HepG2 (cell line): ENCODE results near the gene ZDHHC19. TPM values are rescaled to one million over a fixed set of nuclear protein-coding genes. Genes with fewer than 3 reads are reported as not detected.
A peak's percentile ranks its signal among the peaks of the same experiment; 100 is the strongest.

Experiments used
- AGO2 ChIP-seq: fragments of 200-400 bp; formaldehyde crosslinking; optimal IDR thresholded peaks from 2 replicates; pipeline ENCODE3; 2017; ENCODE audit warnings: mild to moderate bottlenecking, low read depth, low read length, moderate library complexity
- ATF1 ChIP-seq: IDR thresholded peaks from 2 replicates; pipeline ENCODE4 v1.6.1; 2016; ENCODE audit warnings: mild to moderate bottlenecking, control low read depth
- ATF2 ChIP-seq: sonication (generic); formaldehyde crosslinking; IDR thresholded peaks from 2 replicates; pipeline ENCODE4 v1.4.0; 2020; ENCODE audit warnings: missing genetic modification reagents
- ATM ChIP-seq: fragments of 450-650 bp; IDR thresholded peaks from 2 replicates; pipeline ENCODE4 v1.7.1; 2017; ENCODE audit warnings: mild to moderate bottlenecking, borderline replicate concordance
- BHLHE40 ChIP-seq: IDR thresholded peaks from 2 replicates; pipeline ENCODE4 v1.6.1; 2011; ENCODE audit warnings: low read length, improper control_type of control experiment
- DRAP1 ChIP-seq: IDR thresholded peaks from 2 replicates; pipeline ENCODE4 v1.6.1; 2016; ENCODE audit warnings: missing genetic modification reagents, missing compliant biosample characterization
- ESRRA ChIP-seq: sonication (generic); formaldehyde crosslinking; IDR thresholded peaks from 2 replicates; pipeline ENCODE4 v1.5.1; 2020; ENCODE audit warnings: mild to moderate bottlenecking, low read depth, missing genetic modification reagents
- ETS1 ChIP-seq: sonication (generic); formaldehyde crosslinking; IDR thresholded peaks from 2 replicates; pipeline ENCODE4 v1.4.0; 2020; ENCODE audit warnings: missing genetic modification reagents
- GZF1 ChIP-seq: sonication (generic); formaldehyde crosslinking; IDR thresholded peaks from 2 replicates; pipeline ENCODE4 v1.5.1; 2020; ENCODE audit warnings: mild to moderate bottlenecking, missing genetic modification reagents
- IRX3 ChIP-seq: sonication (generic); formaldehyde crosslinking; IDR thresholded peaks from 2 replicates; pipeline ENCODE4 v1.8.1; 2023; ENCODE audit warnings: mild to moderate bottlenecking, low read depth, missing genetic modification reagents, borderline replicate concordance
- KLF9 ChIP-seq: IDR thresholded peaks from 2 replicates; pipeline ENCODE4 v1.6.1; 2016; ENCODE audit warnings: low read depth
- MAFK ChIP-seq, 2 experiments: IDR thresholded peaks in 1 of 2; conservative IDR thresholded peaks in 1 of 2; 2 replicates each; pipeline ENCODE4 v1.6.1; 2011; ENCODE audit warnings: improper control_type of control experiment in 2 of 2, low read length in 2 of 2
- MIER2 ChIP-seq: IDR thresholded peaks from 2 replicates; pipeline ENCODE4 v1.6.1; 2016; ENCODE audit warnings: missing biosample characterization, missing genetic modification reagents
- NCOA1 ChIP-seq: sonication (generic); formaldehyde crosslinking; IDR thresholded peaks from 2 replicates; pipeline ENCODE4 v1.9.0; 2021; ENCODE audit warnings: missing genetic modification reagents
- PRDM4 ChIP-seq: sonication (generic); formaldehyde crosslinking; IDR thresholded peaks from 2 replicates; pipeline ENCODE4 v1.9.0; 2021; ENCODE audit warnings: missing genetic modification reagents, borderline replicate concordance
- RFX1 ChIP-seq: fragments of 450-650 bp; IDR thresholded peaks from 2 replicates; pipeline ENCODE4 v1.6.1; 2017
- SUZ12 ChIP-seq: fragments of 150-350 bp; IDR thresholded peaks from 2 replicates; pipeline ENCODE4 v1.6.1; 2014; ENCODE audit warnings: low read depth, low read length
- TBL1XR1 ChIP-seq: fragments of 150-350 bp; IDR thresholded peaks from 2 replicates; pipeline ENCODE4 v1.6.1; 2014; ENCODE audit warnings: borderline replicate concordance, low read length; ENCODE audit not compliant: partially characterized antibody
- ZBTB37 ChIP-seq: sonication (generic); formaldehyde crosslinking; IDR thresholded peaks from 2 replicates; pipeline ENCODE4 v1.4.0; 2020; ENCODE audit warnings: mild to moderate bottlenecking, missing genetic modification reagents
- ZNF205 ChIP-seq: IDR thresholded peaks from 2 replicates; pipeline ENCODE4 v1.6.1; 2018; ENCODE audit warnings: missing biosample characterization, missing genetic modification reagents
- ZNF549 ChIP-seq: sonication (generic); formaldehyde crosslinking; IDR thresholded peaks from 2 replicates; pipeline ENCODE4 v1.5.0; 2020; ENCODE audit warnings: missing genetic modification reagents
- ZNF784 ChIP-seq: sonication (generic); formaldehyde crosslinking; IDR thresholded peaks from 2 replicates; pipeline ENCODE4 v1.5.1; 2020; ENCODE audit warnings: missing genetic modification reagents, mild to moderate bottlenecking, borderline replicate concordance
- ZNF839 ChIP-seq: sonication (generic); formaldehyde crosslinking; IDR thresholded peaks from 2 replicates; pipeline ENCODE4 v1.4.0; 2020; ENCODE audit warnings: missing genetic modification reagents, mild to moderate bottlenecking, borderline replicate concordance
- polyA plus RNA-seq, 8 experiments: library from polyadenylated mRNA; depleted of rRNA in 3 of 8; stranded (reverse) in 7 of 8; unstranded in 1 of 8; fragments of >200 nt; fragmentation: Illumina TruSeq in 4 of 8; extraction: Trizol in 4 of 8; gene quantifications; 2 replicates each; pipeline versions ENCODE4 v1.2.1 to v1.2.3, GENCODE V29; 2011 to 2016; ENCODE audit warnings: low read depth in 4 of 8, missing spikeins in 1 of 8, mixed read lengths in 1 of 8; ENCODE audit not compliant: insufficient read depth in 1 of 8
- total RNA-seq, 5 experiments: library from RNA; depleted of rRNA; stranded (reverse); fragments of >200 nt; fragmentation: Illumina TruSeq; extraction: Trizol; gene quantifications; 2 replicates each; pipeline ENCODE4 v1.2.3, GENCODE V29; 2016; ENCODE audit warnings: low read depth in 1 of 5

Gene ZDHHC19
- total and polyA plus RNA-seq, 2 of the 13 experiments (the other 11 are each of a cell fraction or from before 2014, with no cell fraction given): 0.22 to 0.53 TPM

DNA sequence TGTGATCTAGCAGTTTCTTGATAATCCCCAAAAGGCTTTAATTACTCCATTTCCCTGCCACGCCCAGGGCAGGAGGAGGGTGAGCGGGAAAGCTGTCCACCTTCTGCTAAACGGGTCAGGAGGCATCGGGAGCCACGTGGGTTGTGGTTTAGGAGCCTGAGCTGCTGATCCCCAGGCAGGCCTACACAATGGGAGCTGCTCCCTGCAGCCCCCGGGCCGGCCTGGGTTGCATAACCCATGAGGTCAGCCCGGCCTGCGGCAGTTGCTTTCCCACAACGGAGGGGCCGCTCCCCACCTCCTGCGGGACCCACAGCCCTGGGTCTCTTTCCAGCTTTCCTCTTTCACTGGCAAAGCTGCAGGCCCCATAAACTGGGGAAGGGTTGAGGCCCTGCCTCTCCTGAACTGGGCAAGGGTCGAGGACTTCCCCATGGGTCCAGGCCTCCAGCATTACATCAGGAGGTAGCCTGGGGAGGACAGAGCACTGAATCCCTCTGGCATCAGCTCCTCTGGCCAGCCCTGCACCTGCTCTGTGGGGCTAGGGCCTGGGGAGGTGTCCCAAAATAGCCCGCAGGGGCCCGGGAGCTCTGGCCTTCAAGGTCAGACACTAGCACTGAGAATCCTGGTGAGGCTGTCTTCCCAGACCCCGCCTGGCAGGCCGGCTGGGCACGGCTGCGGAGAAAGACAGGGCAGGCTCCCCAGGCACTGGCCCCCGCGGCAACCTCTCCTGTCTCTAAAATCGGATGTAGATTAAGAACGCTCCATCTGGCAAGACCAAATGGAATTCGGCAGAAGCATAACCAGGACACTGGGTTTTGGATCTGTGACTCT is 47.3 kb downstream of the ZDHHC19 start (continued):
- TF ChIP-seq PRDM4: no peak
- TF ChIP-seq BHLHE40: no peak
- no peak for TF ChIP-seq ZNF839 (CRISPR knock-in tag)
- TF ChIP-seq NCOA1 (CRISPR knock-in tag): 0 out of 2 replicates have a peak, but pooled peaks have one; percentile 49
- no peak for TF ChIP-seq MIER2 (CRISPR knock-in tag)
- no peak for TF ChIP-seq ETS1
- no peak for TF ChIP-seq KLF9 (CRISPR knock-in tag)
- no peak for TF ChIP-seq ATM
- no peak for TF ChIP-seq TBL1XR1
- TF ChIP-seq MAFK (conservative IDR thresholded peaks at IDR 0.05 in 1 of 2, IDR thresholded peaks at IDR 0.05 in 1 of 2; ENCODE audit: low read length in 2 of 2): no peak
- TF ChIP-seq ZNF784 (CRISPR knock-in tag): no peak
- TF ChIP-seq AGO2: no peak
- no peak for TF ChIP-seq SUZ12
- no peak for TF ChIP-seq GZF1 (CRISPR knock-in tag)
- no peak for TF ChIP-seq RFX1
- no peak for TF ChIP-seq ESRRA
- no peak for TF ChIP-seq DRAP1 (CRISPR knock-in tag)
- TF ChIP-seq ZBTB37 (CRISPR knock-in tag): no peak
- 0 out of 2 replicates have a peak, but pooled peaks have one; percentile 33 for TF ChIP-seq ZNF205 (CRISPR knock-in tag)
- 0 out of 2 replicates have a peak, but pooled peaks have one; percentile 15 for TF ChIP-seq ATF2 (CRISPR knock-in tag)
- TF ChIP-seq ZNF549 (CRISPR knock-in tag): no peak
- TF ChIP-seq IRX3 (CRISPR knock-in tag): no peak
- no peak for TF ChIP-seq ATF1 (CRISPR knock-in tag)
